Measurements from ENCODE around the gene LGR4.

Gene LGR4

DNA sequence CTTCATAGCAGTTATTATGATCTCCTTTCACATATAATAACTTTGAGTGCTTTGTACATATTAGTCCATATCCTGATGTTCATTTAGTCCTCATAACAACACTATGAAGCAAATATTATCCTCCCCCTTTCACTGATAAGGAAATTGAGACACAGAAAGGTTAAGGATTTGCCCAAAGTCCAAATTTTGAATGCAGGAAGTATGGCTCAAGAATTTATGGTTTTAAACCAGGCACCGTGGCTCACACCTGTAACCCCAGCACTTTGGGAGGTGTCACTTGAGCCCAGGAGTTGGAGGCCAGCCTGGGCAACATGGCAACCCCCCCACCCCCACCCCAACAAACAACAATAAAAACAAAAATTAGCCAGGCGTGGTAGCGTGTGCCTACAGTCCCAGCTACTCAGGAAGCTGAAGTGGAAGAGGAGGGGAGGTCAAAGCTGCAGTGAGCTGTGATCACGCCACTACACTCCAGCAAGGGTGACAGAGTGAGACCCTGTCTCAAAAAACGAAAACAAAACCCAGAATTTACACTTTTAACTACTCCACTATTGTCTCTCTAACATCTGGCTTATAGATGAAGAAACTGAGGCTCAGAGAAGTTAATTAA, 118.1 kb downstream of the LGR4 start:
- intact Hi-C loops (cut with DNase I; ENCODE audit: low total_unique reads): no loop called here
- H3K27ac ChIP-seq: no peak overlapping the region
- H3K36me3 ChIP-seq: no peaks in the 10 kb centered on the region
- no peaks in the 10 kb centered on the region for H3K4me1 ChIP-seq
- no peak overlapping the region for H3K4me3 ChIP-seq
- H3K9me3 ChIP-seq: no peaks in the 10 kb centered on the region
- no peak for DNase-seq
- TF ChIP-seq, protein P1, sequence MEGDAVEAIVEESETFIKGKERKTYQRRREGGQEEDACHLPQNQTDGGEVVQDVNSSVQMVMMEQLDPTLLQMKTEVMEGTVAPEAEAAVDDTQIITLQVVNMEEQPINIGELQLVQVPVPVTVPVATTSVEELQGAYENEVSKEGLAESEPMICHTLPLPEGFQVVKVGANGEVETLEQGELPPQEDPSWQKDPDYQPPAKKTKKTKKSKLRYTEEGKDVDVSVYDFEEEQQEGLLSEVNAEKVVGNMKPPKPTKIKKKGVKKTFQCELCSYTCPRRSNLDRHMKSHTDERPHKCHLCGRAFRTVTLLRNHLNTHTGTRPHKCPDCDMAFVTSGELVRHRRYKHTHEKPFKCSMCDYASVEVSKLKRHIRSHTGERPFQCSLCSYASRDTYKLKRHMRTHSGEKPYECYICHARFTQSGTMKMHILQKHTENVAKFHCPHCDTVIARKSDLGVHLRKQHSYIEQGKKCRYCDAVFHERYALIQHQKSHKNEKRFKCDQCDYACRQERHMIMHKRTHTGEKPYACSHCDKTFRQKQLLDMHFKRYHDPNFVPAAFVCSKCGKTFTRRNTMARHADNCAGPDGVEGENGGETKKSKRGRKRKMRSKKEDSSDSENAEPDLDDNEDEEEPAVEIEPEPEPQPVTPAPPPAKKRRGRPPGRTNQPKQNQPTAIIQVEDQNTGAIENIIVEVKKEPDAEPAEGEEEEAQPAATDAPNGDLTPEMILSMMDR (IDR thresholded peaks at IDR 0.05): no peak
- no peaks in the 10 kb centered on the region for H3K27me3 ChIP-seq

GRCh38 chr11:27353593-27354358, 118.8 kb downstream of the LGR4 start:
- intact Hi-C loops (cut with DNase I; ENCODE audit: low total_unique reads): no loop called here
- TF ChIP-seq, protein P1 (IDR thresholded peaks at IDR 0.05): no peak

GRCh38 chr11:27352781-27353180, 119.8 kb downstream of the LGR4 start:
- Histone ChIP-seq H3K36me3 (no peaks in the 10 kb centered on the region), H3K9me3 (no peaks in the 10 kb centered on the region), H3K27ac (no peak overlapping the region), H3K4me1 (no peaks in the 10 kb centered on the region), H3K4me3 (no peak overlapping the region), H3K27me3 (no peaks in the 10 kb centered on the region)
- TF ChIP-seq, protein P1 (IDR thresholded peaks at IDR 0.05): no peak
- DNase-seq: no peak
- intact Hi-C loops (cut with DNase I; ENCODE audit: low total_unique reads): no loop called here

More at GRCh38 chr11:27353593-27354358, 118.8 kb downstream of the LGR4 start:
- Histone ChIP-seq H3K4me1 (no peaks in the 10 kb centered on the region), H3K4me3 (no peak overlapping the region), H3K36me3 (no peaks in the 10 kb centered on the region), H3K27me3 (no peaks in the 10 kb centered on the region), H3K9me3 (no peaks in the 10 kb centered on the region), H3K27ac (no peak overlapping the region)
- DNase-seq: no peak

DNA sequence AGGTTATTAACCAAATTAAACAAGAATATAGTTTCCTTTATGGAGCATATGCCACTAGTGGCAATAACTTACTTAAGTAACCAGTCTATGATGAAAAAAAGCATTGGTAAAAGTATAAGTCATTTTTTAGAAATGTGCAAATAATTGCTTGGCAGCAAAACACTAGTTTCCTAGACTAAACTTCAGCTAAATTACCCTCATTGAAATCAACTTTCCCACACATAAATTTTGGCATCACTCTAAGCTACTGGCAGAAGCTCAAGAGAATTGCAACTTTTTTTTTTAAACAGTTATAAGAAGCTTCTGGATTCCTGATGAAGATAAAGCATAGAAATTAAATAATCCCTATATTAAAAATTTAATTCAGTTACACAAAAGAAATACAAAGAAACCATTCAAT, 122.1 kb downstream of the LGR4 start:
- Histone ChIP-seq H3K4me1 (no peaks in the 10 kb centered on the region), H3K27ac (no peak overlapping the region), H3K27me3 (no peaks in the 10 kb centered on the region), H3K9me3 (no peaks in the 10 kb centered on the region), H3K4me3 (no peak overlapping the region), H3K36me3 (no peaks in the 10 kb centered on the region)
- intact Hi-C loops (cut with DNase I; ENCODE audit: low total_unique reads): no loop called here
- TF ChIP-seq, protein P1 (IDR thresholded peaks at IDR 0.05): no peak
- no peak for DNase-seq

- intact Hi-C loops (cut with DNase I; ENCODE audit: low total_unique reads): no loop called here
- H3K27ac ChIP-seq: no peak overlapping the region
These were observed 122.7 kb downstream of the LGR4 start for GRCh38 chr11:27349919-27350318.

More at GRCh38 chr11:27349919-27350318, 122.7 kb downstream of the LGR4 start:
- Histone ChIP-seq H3K9me3 (no peaks in the 10 kb centered on the region), H3K36me3 (no peaks in the 10 kb centered on the region), H3K27me3 (no peaks in the 10 kb centered on the region), H3K4me1 (no peaks in the 10 kb centered on the region), H3K4me3 (no peak overlapping the region)
- no peak for DNase-seq
- TF ChIP-seq, protein P1 (IDR thresholded peaks at IDR 0.05): no peak
